ENCODE data around the gene PAH. TPM values are rescaled to one million over a fixed set of nuclear protein-coding genes. Genes with fewer than 3 reads are reported as not detected.

Gene PAH
- total and polyA plus RNA-seq, 2 of the 4 experiments (the other 2 are of a cell fraction): not detected

DNA sequence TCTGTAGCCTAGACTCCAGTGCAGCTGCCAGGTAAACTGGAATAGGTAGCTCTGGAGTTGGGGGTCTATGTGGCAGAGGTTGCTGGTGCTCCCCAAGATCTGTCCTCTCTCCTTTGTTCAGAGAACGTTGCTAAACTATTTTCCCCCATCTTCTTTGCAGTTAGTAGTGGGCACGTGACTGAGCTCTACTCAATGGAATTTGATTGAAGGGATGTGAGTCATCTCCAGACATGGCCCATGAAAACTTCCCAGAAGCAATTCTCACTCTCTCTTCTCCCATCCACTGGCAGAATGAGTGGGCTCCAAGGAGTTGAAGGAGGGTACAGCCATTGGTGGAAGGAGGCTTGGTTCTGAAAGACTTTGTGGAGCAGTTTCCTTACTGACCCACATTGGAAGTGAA is 44.0 kb downstream of the PAH start:
- Histone ChIP-seq H4K91ac (ENCODE audit: insufficient read depth, low read depth, low read length) (no peak overlapping the region), H3K56ac (ENCODE audit: extremely low read depth, insufficient read depth, low read length) (no peak overlapping the region), H2BK15ac (ENCODE audit: low read depth, low read length) (no peak overlapping the region), H2BK5ac (ENCODE audit: low read depth, low read length, poor library complexity, severe bottlenecking) (no peak overlapping the region), H2AK9ac (replicated peaks; ENCODE audit: low read depth, low read length, poor library complexity) (no peak overlapping the region), H3K79me1 (ENCODE audit: low read depth in 1 of 2, low read length in 2 of 2) (no peaks in the 10 kb centered on the region), H3K9me1 (ENCODE audit: insufficient read depth, low read length) (no peaks in the 10 kb centered on the region), H3K9ac (ENCODE audit: low read depth, low read length) (no peak overlapping the region), H3K36me3 (ENCODE audit: control insufficient read depth, insufficient read depth, low read length) (no peaks in the 10 kb centered on the region), H2BK20ac (ENCODE audit: low read depth, low read length) (no peak overlapping the region), H3K9me3 (ENCODE audit: control insufficient read depth, insufficient read depth, low read length) (peaks cover 7% of the 10 kb centered on the region), H3K4me1 (ENCODE audit: control insufficient read depth, insufficient read depth, low read length) (no peaks in the 10 kb centered on the region), H3K14ac (replicated peaks; ENCODE audit: low read depth, low read length) (no peak overlapping the region), H2AFZ (replicated peaks; ENCODE audit: low read length, poor library complexity) (no peak overlapping the region), H4K8ac (ENCODE audit: low read depth in 2 of 2, low read length in 2 of 2) (no peak overlapping the region), H4K20me1 (ENCODE audit: insufficient read depth, low read length) (no peaks in the 10 kb centered on the region), H4K5ac (ENCODE audit: low read depth, low read length) (no peak overlapping the region), H3K18ac (ENCODE audit: low read depth, low read length) (no peak overlapping the region), H2BK120ac (ENCODE audit: low read depth, low read length) (no peak overlapping the region), H2AK5ac (ENCODE audit: low read depth, low read length) (no peak overlapping the region), H3K4me2 (ENCODE audit: low read depth, low read length) (no peak overlapping the region), H3K4ac (ENCODE audit: low read depth, low read length) (no peak overlapping the region), H3K23ac (ENCODE audit: low read depth, low read length) (no peak overlapping the region), H3K27me3 (ENCODE audit: control insufficient read depth, insufficient read depth, low read length) (no peaks in the 10 kb centered on the region), H3K4me3 (ENCODE audit: insufficient read depth, low read depth, low read length) (no peak overlapping the region), H3K27ac (ENCODE audit: insufficient read depth, low read length) (no peak overlapping the region)
- BruUV-seq (replicated peaks): no TSS peak
- ChIA-PET CTCF (no interaction called here), POLR2A (ENCODE audit: unreplicated experiment) (no interaction called here)
- TF ChIP-seq, protein P1, sequence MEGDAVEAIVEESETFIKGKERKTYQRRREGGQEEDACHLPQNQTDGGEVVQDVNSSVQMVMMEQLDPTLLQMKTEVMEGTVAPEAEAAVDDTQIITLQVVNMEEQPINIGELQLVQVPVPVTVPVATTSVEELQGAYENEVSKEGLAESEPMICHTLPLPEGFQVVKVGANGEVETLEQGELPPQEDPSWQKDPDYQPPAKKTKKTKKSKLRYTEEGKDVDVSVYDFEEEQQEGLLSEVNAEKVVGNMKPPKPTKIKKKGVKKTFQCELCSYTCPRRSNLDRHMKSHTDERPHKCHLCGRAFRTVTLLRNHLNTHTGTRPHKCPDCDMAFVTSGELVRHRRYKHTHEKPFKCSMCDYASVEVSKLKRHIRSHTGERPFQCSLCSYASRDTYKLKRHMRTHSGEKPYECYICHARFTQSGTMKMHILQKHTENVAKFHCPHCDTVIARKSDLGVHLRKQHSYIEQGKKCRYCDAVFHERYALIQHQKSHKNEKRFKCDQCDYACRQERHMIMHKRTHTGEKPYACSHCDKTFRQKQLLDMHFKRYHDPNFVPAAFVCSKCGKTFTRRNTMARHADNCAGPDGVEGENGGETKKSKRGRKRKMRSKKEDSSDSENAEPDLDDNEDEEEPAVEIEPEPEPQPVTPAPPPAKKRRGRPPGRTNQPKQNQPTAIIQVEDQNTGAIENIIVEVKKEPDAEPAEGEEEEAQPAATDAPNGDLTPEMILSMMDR (conservative IDR thresholded peaks at IDR 0.05; ENCODE audit: low read depth, low read length): no peak
- no peak for TF ChIP-seq FOS (IDR thresholded peaks at IDR 0.05; ENCODE audit: low read depth, low read length)
- TF ChIP-seq, protein P2, sequence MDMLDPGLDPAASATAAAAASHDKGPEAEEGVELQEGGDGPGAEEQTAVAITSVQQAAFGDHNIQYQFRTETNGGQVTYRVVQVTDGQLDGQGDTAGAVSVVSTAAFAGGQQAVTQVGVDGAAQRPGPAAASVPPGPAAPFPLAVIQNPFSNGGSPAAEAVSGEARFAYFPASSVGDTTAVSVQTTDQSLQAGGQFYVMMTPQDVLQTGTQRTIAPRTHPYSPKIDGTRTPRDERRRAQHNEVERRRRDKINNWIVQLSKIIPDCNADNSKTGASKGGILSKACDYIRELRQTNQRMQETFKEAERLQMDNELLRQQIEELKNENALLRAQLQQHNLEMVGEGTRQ (IDR thresholded peaks at IDR 0.05; ENCODE audit: low read depth, low read length): no peak
- no peak for TF ChIP-seq BHLHE40 (IDR thresholded peaks at IDR 0.05; ENCODE audit: low read depth, low read length)
- TF ChIP-seq CHD1 (IDR thresholded peaks at IDR 0.05; ENCODE audit: low read depth, low read length): no peak
- TF ChIP-seq RFX5 (IDR thresholded peaks at IDR 0.05; ENCODE audit: low read depth, low read length): no peak
- TF ChIP-seq MAFK (IDR thresholded peaks at IDR 0.05; ENCODE audit: low read depth, low read length): no peak
- DNase-seq (no peak), ATAC-seq (ENCODE audit: low read depth) (no peak)
- no CpG with 5 or more reads among the region's 2 CpGs for WGBS, 2 experiments (ENCODE audit: extremely low coverage in 2 of 2, insufficient read length in 1 of 2)
- in situ Hi-C loops (cut with MboI; ENCODE audit: low sequenced_read_pairs): no loop called here
- dilution Hi-C loops (cut with HindIII; ENCODE audit: low sequenced_read_pairs, unreplicated experiment): no loop called here
- intact Hi-C loops (cut with micrococcal nuclease): no loop called here

Data from IMR-90 (cell line).